ENCODE data around the gene HTR3A. TPM values are rescaled to one million over a fixed set of nuclear protein-coding genes. Genes with fewer than 3 reads are reported as not detected.

The HTR3A gene
- total RNA-seq, 3 donors from 2014 or later (not counting 1 experiment from before 2014, with no cell fraction given): not detected

DNA sequence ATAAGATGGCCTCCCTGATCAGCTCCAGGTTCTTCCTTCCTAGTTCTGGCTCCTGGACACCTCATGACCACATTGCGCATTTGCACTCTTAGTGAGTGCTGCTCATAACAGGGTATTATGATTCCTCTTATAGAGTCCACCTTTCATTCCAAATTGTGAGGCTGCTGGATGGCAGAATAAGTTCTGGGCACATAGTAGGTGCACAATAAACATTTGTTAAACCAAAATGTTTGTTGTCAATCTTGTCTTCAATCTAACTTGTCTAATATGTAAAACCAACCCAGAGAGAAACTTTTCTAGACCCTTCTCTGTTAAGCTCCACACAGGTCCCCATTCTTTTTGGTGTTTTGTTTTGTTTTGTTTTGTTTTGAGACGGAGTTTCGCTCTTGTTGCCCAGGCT, 62.0 kb downstream of the HTR3A start:
- Histone ChIP-seq H3K27me3 (ENCODE audit: control insufficient read depth, insufficient read depth, low read length) (no peaks in the 10 kb centered on the region), H3K4me3 (ENCODE audit: low read length) (no peak overlapping the region), H3K9me3 (ENCODE audit: control insufficient read depth, insufficient read depth, low read length) (no peaks in the 10 kb centered on the region), H3K4me1 (ENCODE audit: control insufficient read depth, insufficient read depth, low read length) (peaks cover 11% of the 10 kb centered on the region), H3K27ac (ENCODE audit: low read length) (no peak overlapping the region), H3K36me3 (ENCODE audit: control insufficient read depth, insufficient read depth, low read length) (no peaks in the 10 kb centered on the region)
- TF ChIP-seq, protein P1, sequence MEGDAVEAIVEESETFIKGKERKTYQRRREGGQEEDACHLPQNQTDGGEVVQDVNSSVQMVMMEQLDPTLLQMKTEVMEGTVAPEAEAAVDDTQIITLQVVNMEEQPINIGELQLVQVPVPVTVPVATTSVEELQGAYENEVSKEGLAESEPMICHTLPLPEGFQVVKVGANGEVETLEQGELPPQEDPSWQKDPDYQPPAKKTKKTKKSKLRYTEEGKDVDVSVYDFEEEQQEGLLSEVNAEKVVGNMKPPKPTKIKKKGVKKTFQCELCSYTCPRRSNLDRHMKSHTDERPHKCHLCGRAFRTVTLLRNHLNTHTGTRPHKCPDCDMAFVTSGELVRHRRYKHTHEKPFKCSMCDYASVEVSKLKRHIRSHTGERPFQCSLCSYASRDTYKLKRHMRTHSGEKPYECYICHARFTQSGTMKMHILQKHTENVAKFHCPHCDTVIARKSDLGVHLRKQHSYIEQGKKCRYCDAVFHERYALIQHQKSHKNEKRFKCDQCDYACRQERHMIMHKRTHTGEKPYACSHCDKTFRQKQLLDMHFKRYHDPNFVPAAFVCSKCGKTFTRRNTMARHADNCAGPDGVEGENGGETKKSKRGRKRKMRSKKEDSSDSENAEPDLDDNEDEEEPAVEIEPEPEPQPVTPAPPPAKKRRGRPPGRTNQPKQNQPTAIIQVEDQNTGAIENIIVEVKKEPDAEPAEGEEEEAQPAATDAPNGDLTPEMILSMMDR (IDR thresholded peaks at IDR 0.05): no peak
- Mint-ChIP-seq H3K9me3 (no peaks in the 10 kb centered on the region), H3K4me3 (peak overlapping the region; percentile 25), H3K36me3 (no peaks in the 10 kb centered on the region), H3K27ac (no peak overlapping the region), H3K4me1 (peaks cover 6 to 8% of the 10 kb centered on the region in 2 donors), H3K27me3 (ENCODE audit: low read depth in 2 of 2) (peaks cover 2 to 8% of the 10 kb centered on the region in 2 donors)
- DNase-seq (no peak), ATAC-seq (no peak)
- intact Hi-C loops (cut with micrococcal nuclease): loop anchor here (1.0 to 10.0 kb wide), 2 partner anchors 122 to 224 kb away; no protein-coding TSS in a partner anchor
- WGBS (ENCODE audit: insufficient coverage): 100% methylated on average over 2 of the region's 3 CpGs

DNA sequence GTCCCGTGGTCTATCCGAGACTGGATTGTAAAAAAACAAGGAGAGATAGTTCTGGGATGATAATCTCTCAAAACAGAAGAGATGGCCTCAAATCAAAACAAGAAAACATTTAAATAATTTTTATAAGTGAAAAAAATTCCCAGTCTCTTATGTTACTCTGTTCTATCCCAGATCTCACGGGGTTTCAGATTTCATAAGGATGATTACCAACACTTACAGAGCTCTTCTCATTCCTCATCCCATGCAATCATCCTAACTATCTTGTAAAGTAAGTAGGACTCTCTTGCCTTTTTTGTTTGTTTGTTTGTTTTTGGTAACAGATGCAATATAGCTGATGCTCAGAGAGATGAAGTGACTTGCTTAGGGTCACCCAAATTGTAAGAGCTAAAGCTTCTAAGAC, 64.6 kb downstream of the HTR3A start:
- H3K36me3 Mint-ChIP-seq: no peaks in the 10 kb centered on the region
- H3K36me3 ChIP-seq (ENCODE audit: control insufficient read depth, insufficient read depth, low read length): no peaks in the 10 kb centered on the region
- no peak overlapping the region for H3K27ac ChIP-seq (ENCODE audit: low read length)
- ATAC-seq: no peak
- TF ChIP-seq, protein P1 (IDR thresholded peaks at IDR 0.05): no peak
- H3K27ac Mint-ChIP-seq: no peak overlapping the region
- no peak for DNase-seq
- WGBS (ENCODE audit: insufficient coverage): no CpG with 5 or more reads among the region's 3 CpGs
- no peak overlapping the region for H3K4me3 ChIP-seq (ENCODE audit: low read length)
- no peak overlapping the region for H3K4me3 Mint-ChIP-seq
- no peaks in the 10 kb centered on the region for H3K27me3 ChIP-seq (ENCODE audit: control insufficient read depth, insufficient read depth, low read length)
- peaks cover 16 to 18% of the 10 kb centered on the region in 2 donors for H3K4me1 Mint-ChIP-seq
- peaks cover 18% of the 10 kb centered on the region for H3K4me1 ChIP-seq (ENCODE audit: control insufficient read depth, insufficient read depth, low read length)
- intact Hi-C loops (cut with micrococcal nuclease): loop anchor here (10.0 kb wide), 1 partner anchor 125 kb away; no protein-coding TSS in a partner anchor
- H3K27me3 Mint-ChIP-seq (ENCODE audit: low read depth in 2 of 2): peaks cover 2 to 6% of the 10 kb centered on the region in 2 donors
- H3K9me3 ChIP-seq (ENCODE audit: control insufficient read depth, insufficient read depth, low read length): no peaks in the 10 kb centered on the region
- no peaks in the 10 kb centered on the region for H3K9me3 Mint-ChIP-seq

Other genes starting within 250 kb of the HTR3A start
- 1 to 10 TPM; 5.8 to 9.6 (median 6.6) TPM for gene ZW10, start 201.4 kb upstream of the HTR3A start, total RNA-seq
- not detected for gene CLDN25, start 195.3 kb upstream of the HTR3A start, total RNA-seq
- 100 to 1,000 TPM; 118 to 160 (median 132) TPM for gene USP28, start 99.5 kb upstream of the HTR3A start, total RNA-seq
- gene HTR3B, start 70.3 kb upstream of the HTR3A start, total RNA-seq: not detected
- gene ZBTB16, start 84.6 kb downstream of the HTR3A start, total RNA-seq: 100 to 1,000 TPM; 104 to 224 (median 156) TPM

Data from natural killer cell (primary cell).